NT2/D1 (cell line): Measurements from ENCODE around the gene NRDE2.

ENCODE experiments used
- DNase-seq: peaks from one replicate; pipeline ENCODE4 v3.0.0-alpha.2; 2011; ENCODE audit warnings: low read depth, low spot score
- H3K27me3 ChIP-seq: 2 replicates; pipeline ENCODE4 v1.6.0; 2011; ENCODE audit warnings: mild to moderate bottlenecking; ENCODE audit not compliant: insufficient read length, insufficient read depth
- H3K36me3 ChIP-seq: 2 replicates; pipeline ENCODE4 v1.6.1; 2011; ENCODE audit warnings: mild to moderate bottlenecking, low read length, mixed read lengths; ENCODE audit not compliant: insufficient read depth, insufficient read length
- H3K4me1 ChIP-seq: 2 replicates; pipeline ENCODE4 v1.5.1; 2011; ENCODE audit not compliant: insufficient read depth, insufficient read length
- H3K4me3 ChIP-seq: 2 replicates; pipeline ENCODE4 v1.5.1; 2011; ENCODE audit warnings: low read depth; ENCODE audit not compliant: insufficient read length
- H3K9ac ChIP-seq: 2 replicates; pipeline ENCODE4 v1.6.0; 2011; ENCODE audit warnings: low read depth; ENCODE audit not compliant: insufficient read length
- H3K9me3 ChIP-seq: 2 replicates; pipeline ENCODE4 v1.5.1; 2011; ENCODE audit warnings: mild to moderate bottlenecking, low read length; ENCODE audit not compliant: insufficient read depth
- SUZ12 ChIP-seq: IDR thresholded peaks from 2 replicates; pipeline ENCODE4 v1.6.1; 2011; ENCODE audit not compliant: insufficient read length, insufficient read depth; ENCODE audit errors: extremely low read depth
- YY1 ChIP-seq: IDR thresholded peaks from 2 replicates; pipeline ENCODE4 v1.6.1; 2011; ENCODE audit not compliant: insufficient read length, insufficient read depth
- ZNF274 ChIP-seq: IDR thresholded peaks from 2 replicates; pipeline ENCODE4 v1.6.1; 2011; ENCODE audit warnings: mild to moderate bottlenecking, low read depth, low read length

Gene NRDE2

DNA sequence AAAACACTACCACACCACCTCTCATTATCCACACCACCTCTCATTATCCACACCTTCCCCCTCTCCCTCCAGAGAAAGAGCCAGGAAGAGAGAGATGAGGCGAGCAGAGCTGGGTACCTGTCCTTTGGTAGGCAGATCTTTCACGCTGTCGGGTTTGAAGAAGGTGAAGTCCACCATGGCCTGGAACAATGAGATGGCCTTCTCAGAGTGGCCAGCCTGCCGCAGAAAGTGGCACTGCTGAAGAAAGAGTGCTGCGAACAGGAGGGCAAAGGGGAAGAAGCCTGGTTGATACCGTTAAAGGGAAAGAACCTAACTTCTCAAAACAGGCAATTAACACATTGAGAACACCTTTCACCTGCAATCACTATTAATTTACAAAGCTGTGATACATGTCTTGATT lies 30.6 kb downstream of the NRDE2 start:
- Histone ChIP-seq H3K9ac (no peak overlapping the region), H3K4me1 (peaks cover 5% of the 10 kb centered on the region), H3K36me3 (peaks cover 52% of the 10 kb centered on the region), H3K4me3 (no peak overlapping the region), H3K27me3 (no peaks in the 10 kb centered on the region), H3K9me3 (no peaks in the 10 kb centered on the region)
- no peak for DNase-seq
- TF ChIP-seq YY1, result no peak
- TF ChIP-seq SUZ12, result no peak
- no peak for TF ChIP-seq ZNF274

DNA sequence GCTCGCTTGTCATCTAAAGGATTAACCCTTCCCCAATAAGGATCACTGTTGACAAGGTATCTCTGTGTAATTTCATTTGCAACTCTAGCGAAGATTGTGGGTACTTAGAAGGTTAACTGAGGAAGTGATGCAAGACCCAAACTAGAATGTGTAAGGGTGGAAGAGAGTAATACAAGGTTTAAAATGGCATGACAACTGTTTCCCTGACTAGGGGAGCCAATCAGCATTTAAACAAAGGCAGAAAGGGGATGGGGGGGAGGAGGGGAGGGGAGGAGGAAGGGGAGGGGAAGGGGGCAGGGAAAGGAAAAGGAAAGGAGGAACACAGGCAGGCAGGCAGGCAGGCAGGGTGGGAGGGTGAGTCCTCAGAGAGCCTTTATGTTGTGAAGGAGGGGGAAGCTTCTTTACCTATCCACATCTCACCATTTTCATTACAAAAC lies 31.1 kb downstream of the NRDE2 start:
- no peaks in the 10 kb centered on the region for H3K9me3 ChIP-seq
- no peak overlapping the region for H3K9ac ChIP-seq
- H3K4me1 ChIP-seq, result peaks cover 5% of the 10 kb centered on the region
- no peak for TF ChIP-seq ZNF274
- TF ChIP-seq YY1, result no peak
- no peak for TF ChIP-seq SUZ12
- no peak overlapping the region for H3K4me3 ChIP-seq
- DNase-seq, result no peak
- no peaks in the 10 kb centered on the region for H3K27me3 ChIP-seq
- peaks cover 57% of the 10 kb centered on the region for H3K36me3 ChIP-seq

DNA sequence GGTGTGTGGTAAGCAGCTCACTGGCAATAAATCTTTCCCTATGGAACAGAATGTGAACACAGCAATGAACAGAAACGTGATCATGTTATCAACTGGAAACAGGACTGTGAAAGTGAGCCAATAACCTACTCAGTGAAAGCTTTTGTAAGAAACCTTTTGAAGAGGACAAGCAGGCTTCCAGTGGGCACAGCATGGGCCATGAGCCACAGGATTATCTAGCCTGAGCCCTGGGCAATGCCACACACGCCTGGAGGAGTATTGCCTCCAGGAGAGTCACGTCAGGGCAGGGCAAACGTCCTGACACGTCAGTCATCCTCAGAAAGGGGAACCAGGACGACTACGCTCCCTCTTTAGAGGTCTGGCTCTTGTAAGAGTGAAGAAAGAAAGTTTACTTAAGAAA lies 32.3 kb downstream of the NRDE2 start:
- H3K36me3 ChIP-seq, result peaks cover 65% of the 10 kb centered on the region
- DNase-seq, result no peak
- H3K9ac ChIP-seq, result no peak overlapping the region
- peaks cover 5% of the 10 kb centered on the region for H3K4me1 ChIP-seq
- no peak for TF ChIP-seq SUZ12
- TF ChIP-seq YY1, result no peak
- no peak for TF ChIP-seq ZNF274
- no peaks in the 10 kb centered on the region for H3K9me3 ChIP-seq
- H3K4me3 ChIP-seq, result no peak overlapping the region
- H3K27me3 ChIP-seq, result no peaks in the 10 kb centered on the region

DNA sequence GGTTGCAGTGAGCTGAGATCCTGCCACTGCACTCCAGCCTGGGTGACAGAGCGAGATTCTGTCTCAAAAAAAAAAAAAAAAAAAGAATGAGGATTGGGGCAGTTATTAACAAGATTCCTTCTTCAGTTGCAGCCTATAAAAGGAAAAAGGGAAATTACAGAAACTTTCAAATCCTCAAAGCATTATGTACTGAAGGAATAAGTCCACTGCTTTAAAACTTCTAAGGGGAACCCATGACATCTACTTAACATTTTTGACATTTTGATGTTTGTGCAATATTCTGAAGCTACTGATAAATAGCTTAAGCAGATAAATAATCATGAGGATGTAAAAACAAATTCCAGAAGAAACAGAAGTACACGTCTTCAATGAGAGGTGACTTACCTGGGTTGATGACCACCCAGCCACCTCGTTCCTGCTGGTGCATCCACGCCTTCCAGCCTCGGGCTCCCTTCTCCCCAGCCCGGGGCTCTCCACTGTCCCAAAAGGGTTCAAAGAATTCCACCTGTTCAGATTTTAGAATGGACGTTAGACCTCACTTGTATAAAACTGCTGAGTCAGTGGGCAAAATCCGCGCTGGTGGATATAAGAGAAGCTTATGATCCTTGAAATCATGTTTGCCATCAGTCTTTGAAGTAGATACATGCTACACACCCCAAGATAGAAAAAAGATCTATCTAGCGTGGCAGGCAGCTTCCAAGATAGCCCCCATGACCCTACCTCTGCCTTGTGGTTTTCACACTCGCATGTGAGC lies 33.7 kb downstream of the NRDE2 start:
- Histone ChIP-seq H3K9me3 (no peaks in the 10 kb centered on the region), H3K36me3 (peaks cover 56% of the 10 kb centered on the region), H3K4me3 (no peak overlapping the region), H3K4me1 (peaks cover 5% of the 10 kb centered on the region), H3K27me3 (no peaks in the 10 kb centered on the region), H3K9ac (no peak overlapping the region)
- TF ChIP-seq ZNF274 (no peak), SUZ12 (no peak), YY1 (no peak)
- no peak for DNase-seq

DNA sequence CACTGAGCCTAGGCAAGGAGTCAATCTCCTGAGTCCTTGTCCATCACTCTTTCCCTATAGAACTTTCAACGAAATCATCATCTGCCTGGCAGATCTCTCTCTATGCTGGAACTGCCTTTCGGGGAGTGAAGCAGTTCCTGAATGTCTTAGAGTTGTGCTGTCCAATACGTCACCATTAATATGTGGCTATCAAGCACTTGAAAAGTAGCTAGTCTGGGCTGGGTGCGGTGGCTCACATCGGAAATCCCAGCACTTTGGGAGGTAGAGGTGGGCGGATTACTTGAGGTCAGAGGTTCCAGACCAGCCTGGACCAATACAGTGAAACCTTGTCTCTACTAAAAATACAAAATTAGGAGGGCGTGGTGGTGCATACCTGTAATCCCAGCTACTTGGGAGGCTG lies 35.1 kb downstream of the NRDE2 start:
- TF ChIP-seq SUZ12 (no peak), YY1 (no peak), ZNF274 (no peak)
- Histone ChIP-seq H3K36me3 (peaks cover 59% of the 10 kb centered on the region), H3K9me3 (no peaks in the 10 kb centered on the region), H3K9ac (no peak overlapping the region), H3K4me1 (no peaks in the 10 kb centered on the region), H3K27me3 (no peaks in the 10 kb centered on the region), H3K4me3 (no peak overlapping the region)
- DNase-seq, result no peak

DNA sequence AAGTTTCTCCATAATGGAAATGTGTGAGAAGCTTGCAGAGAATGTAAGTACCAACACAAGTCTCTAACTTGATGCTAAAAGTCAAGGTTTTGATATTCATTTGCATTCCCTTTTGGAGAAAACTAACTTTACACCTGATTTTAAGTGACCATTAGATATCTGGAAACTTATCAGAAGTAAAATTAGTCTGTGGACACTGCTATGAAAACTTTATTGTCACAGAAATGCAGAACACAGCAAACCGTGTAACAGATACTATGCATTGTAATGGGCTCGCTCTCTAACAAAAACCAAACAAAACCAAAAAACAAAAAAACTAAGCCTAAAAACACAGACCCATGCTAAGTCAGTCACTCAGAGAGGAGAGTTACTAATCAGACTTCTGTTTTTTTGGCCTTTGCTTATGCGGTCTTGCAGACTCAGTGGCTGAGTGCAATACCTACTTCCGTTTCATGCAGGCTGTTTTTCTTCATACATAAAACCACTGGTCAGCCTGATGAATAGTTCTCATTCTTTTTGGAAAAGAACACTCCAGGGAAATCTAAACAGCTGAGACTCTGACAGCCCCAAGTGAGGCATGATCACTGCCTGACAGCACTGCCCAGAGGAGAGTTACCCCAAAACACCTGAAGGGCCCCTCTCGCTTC lies 35.7 kb downstream of the NRDE2 start:
- H3K9me3 ChIP-seq, result no peaks in the 10 kb centered on the region
- H3K36me3 ChIP-seq, result peaks cover 56% of the 10 kb centered on the region
- DNase-seq, result no peak
- H3K4me1 ChIP-seq, result peaks cover 2% of the 10 kb centered on the region
- no peak overlapping the region for H3K9ac ChIP-seq
- TF ChIP-seq SUZ12 (no peak), ZNF274 (no peak), YY1 (no peak)
- H3K4me3 ChIP-seq, result no peak overlapping the region
- no peaks in the 10 kb centered on the region for H3K27me3 ChIP-seq

DNA sequence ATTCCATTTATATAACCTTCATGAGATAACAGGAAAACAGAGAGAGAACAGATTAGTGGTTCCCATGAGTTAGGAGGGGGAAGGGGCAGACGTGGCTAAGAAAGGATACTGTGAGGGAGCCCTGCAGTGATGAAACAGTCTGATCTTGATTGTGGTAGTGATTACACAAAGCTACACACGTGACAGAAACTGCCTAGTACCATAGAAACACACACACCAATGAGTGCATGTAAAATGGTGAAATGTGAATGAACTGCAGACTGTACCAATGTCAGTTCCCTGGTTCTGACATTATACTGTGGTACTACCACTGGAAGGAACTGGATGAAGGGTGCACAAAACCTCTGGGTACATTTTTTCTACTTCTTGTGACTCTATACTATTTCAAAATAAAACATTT lies 36.9 kb downstream of the NRDE2 start:
- Histone ChIP-seq H3K4me3 (no peak overlapping the region), H3K4me1 (peaks cover 2% of the 10 kb centered on the region), H3K9me3 (no peaks in the 10 kb centered on the region), H3K36me3 (peaks cover 60% of the 10 kb centered on the region), H3K27me3 (no peaks in the 10 kb centered on the region), H3K9ac (no peak overlapping the region)
- TF ChIP-seq ZNF274 (no peak), SUZ12 (no peak), YY1 (no peak)
- no peak for DNase-seq
